ENCODE measurements around the gene HTR4.

The HTR4 gene

GRCh38 chr5:148663509-148663908, 9.2 kb upstream of the HTR4 start:
- DNase-seq = no peak

GRCh38 chr5:148660346-148660660, 6.0 kb upstream of the HTR4 start:
- no peak for DNase-seq

- DNase-seq = no peak
These were observed 5.5 kb upstream of the HTR4 start for GRCh38 chr5:148659641-148660345.

GRCh38 chr5:148653291-148653835, 964 bp downstream of the HTR4 start:
- DNase-seq = no peak

GRCh38 chr5:148651528-148651927, 2.8 kb downstream of the HTR4 start:
- DNase-seq = no peak

GRCh38 chr5:148645527-148645926, 8.8 kb downstream of the HTR4 start:
- DNase-seq = no peak

GRCh38 chr5:148641735-148642134, 12.6 kb downstream of the HTR4 start:
- no peak for DNase-seq

- DNase-seq = no peak
These were observed 13.9 kb downstream of the HTR4 start for GRCh38 chr5:148640471-148640870.

- no peak for DNase-seq
These were observed 15.2 kb downstream of the HTR4 start for GRCh38 chr5:148639081-148639480.

- DNase-seq = no peak
These were observed 18.0 kb downstream of the HTR4 start for GRCh38 chr5:148636353-148636752.

GRCh38 chr5:148635321-148636083, 18.8 kb downstream of the HTR4 start:
- no peak for DNase-seq

- DNase-seq = no peak
These were observed 21.3 kb downstream of the HTR4 start for GRCh38 chr5:148633067-148633377.

GRCh38 chr5:148632255-148633066, 21.9 kb downstream of the HTR4 start:
- DNase-seq = no peak

- no peak for DNase-seq
These were observed 27.3 kb downstream of the HTR4 start for GRCh38 chr5:148626986-148627385.

- DNase-seq = no peak
These were observed 28.2 kb downstream of the HTR4 start for GRCh38 chr5:148626081-148626613.

- DNase-seq = no peak
These were observed 29.1 kb downstream of the HTR4 start for GRCh38 chr5:148625250-148625649.

GRCh38 chr5:148623741-148624140, 30.6 kb downstream of the HTR4 start:
- no peak for DNase-seq

- DNase-seq = no peak
These were observed 31.2 kb downstream of the HTR4 start for GRCh38 chr5:148623101-148623500.

- DNase-seq = no peak
These were observed 33.6 kb downstream of the HTR4 start for GRCh38 chr5:148620696-148621095.

- no peak for DNase-seq
These were observed 34.2 kb downstream of the HTR4 start for GRCh38 chr5:148620091-148620490.

- no peak for DNase-seq
These were observed 34.8 kb downstream of the HTR4 start for GRCh38 chr5:148619484-148619883.

GRCh38 chr5:148615644-148616275, 38.6 kb downstream of the HTR4 start:
- DNase-seq = peak; percentile 7

- no peak for DNase-seq
These were observed 46.9 kb downstream of the HTR4 start for GRCh38 chr5:148607406-148607805.

All from EL (cell line).